H1 (cell line): ENCODE data around the gene RNF44. TPM values are rescaled to one million over a fixed set of nuclear protein-coding genes. Genes with fewer than 3 reads are reported as not detected.

Experiments used
- CTCF ChIA-PET: fragments of 300-600 bp; sonication (Branson Sonifier 250); formaldehyde crosslinking; loops from one replicate; lab custom pipeline; 2021; ENCODE audit not compliant: partially characterized antibody; lab: Charles Lee
- POLR2A ChIA-PET: fragments of 300-600 bp; sonication (Branson Sonifier 250); formaldehyde crosslinking; loops from one replicate; lab custom pipeline; 2021; ENCODE audit warnings: inconsistent platforms; ENCODE audit not compliant: partially characterized antibody; lab: Charles Lee
- DNase-seq, 2 experiments: peaks; one replicate each; pipeline versions ENCODE4 v3.0.0 to v3.0.0-alpha.2; 2010 to 2022; ENCODE audit warnings: low spot score in 2 of 2, low read depth in 1 of 2, mixed read lengths in 1 of 2
- FAIRE-seq: peaks from 2 replicates; lab custom pipeline; 2011; peaks lifted over from hg19 to GRCh38; lab: Jason Lieb, UNC
- H2AFZ ChIP-seq: 2 replicates; pipeline ENCODE4 v1.8.1; 2012; ENCODE audit warnings: low read length, inconsistent platforms
- H2AK5ac ChIP-seq: 2 replicates; pipeline ENCODE4 v1.6.1; 2013; ENCODE audit warnings: low read depth, low read length
- H2BK120ac ChIP-seq: replicated peaks from 2 replicates; pipeline ENCODE3; 2013; ENCODE audit warnings: low read depth, low read length, inconsistent platforms
- H2BK12ac ChIP-seq: 2 replicates; pipeline ENCODE4 v1.6.1; 2013; ENCODE audit warnings: low read depth, low read length
- H2BK15ac ChIP-seq: 2 replicates; pipeline ENCODE4 v1.6.1; 2013; ENCODE audit warnings: low read length
- H2BK20ac ChIP-seq: 2 replicates; pipeline ENCODE4 v1.6.1; 2013; ENCODE audit warnings: low read length
- H2BK5ac ChIP-seq: 2 replicates; pipeline ENCODE4 v1.6.1; 2013; ENCODE audit warnings: low read depth, low read length
- H3K14ac ChIP-seq: 2 replicates; pipeline ENCODE4 v1.6.1; 2013; ENCODE audit warnings: inconsistent platforms; ENCODE audit not compliant: insufficient read length
- H3K18ac ChIP-seq: 2 replicates; pipeline ENCODE4 v1.6.1; 2013; ENCODE audit warnings: low read length; ENCODE audit errors: extremely low read depth
- H3K23ac ChIP-seq: 2 replicates; pipeline ENCODE4 v1.6.1; 2013; ENCODE audit warnings: inconsistent platforms; ENCODE audit not compliant: insufficient read length
- H3K23me2 ChIP-seq: 2 replicates; pipeline ENCODE4 v1.6.1; 2013; ENCODE audit warnings: low read depth, low read length
- H3K27ac ChIP-seq: 2 replicates; pipeline ENCODE4 v1.6.1; 2011; ENCODE audit warnings: low read depth, low read length, inconsistent platforms
- H3K27me3 ChIP-seq, 4 experiments: replicated peaks in 1 of 4; 1 replicate in 1 of 4; 2 replicates in 3 of 4; pipeline versions ENCODE4 v1.6.1 to v1.8.1; 2011 to 2013; ENCODE audit warnings: low read length in 3 of 4, mild to moderate bottlenecking in 3 of 4, inconsistent platforms in 2 of 4, mixed read lengths in 2 of 4, moderate library complexity in 1 of 4; ENCODE audit not compliant: control insufficient read depth in 3 of 4, insufficient read depth in 3 of 4; ENCODE audit errors: extremely low read depth in 1 of 4
- H3K36me3 ChIP-seq, 4 experiments: 2 replicates each; pipeline versions ENCODE4 v1.6.1 to v1.8.1; 2011 to 2013; ENCODE audit warnings: mild to moderate bottlenecking in 4 of 4, low read length in 3 of 4, moderate library complexity in 2 of 4, control low read depth in 1 of 4, inconsistent platforms in 1 of 4; ENCODE audit not compliant: insufficient read depth in 4 of 4, control insufficient read depth in 2 of 4
- H3K4ac ChIP-seq: replicated peaks from 2 replicates; pipeline ENCODE3; 2013; ENCODE audit warnings: low read length, low read depth, mixed read lengths, inconsistent platforms; ENCODE audit not compliant: insufficient read length
- H3K4me1 ChIP-seq, 4 experiments: replicated peaks in 1 of 4; 1 replicate in 1 of 4; 2 replicates in 3 of 4; pipeline versions ENCODE4 v1.6.1 to v1.8.1; 2011 to 2013; ENCODE audit warnings: low read length in 3 of 4, inconsistent platforms in 2 of 4, mixed read lengths in 1 of 4; ENCODE audit not compliant: insufficient read depth in 4 of 4, control insufficient read depth in 3 of 4
- H3K4me2 ChIP-seq, 2 experiments: 2 replicates each; pipeline versions ENCODE4 v1.6.1 to v1.8.1; 2011 to 2013; ENCODE audit warnings: low read depth in 2 of 2, low read length in 2 of 2, control low read depth in 1 of 2, inconsistent platforms in 1 of 2, mild to moderate bottlenecking in 1 of 2; ENCODE audit not compliant: insufficient read depth in 1 of 2
- H3K4me3 ChIP-seq, 4 experiments: fragments of 200-600, 300-600 bp in 1 of 4; sonication (generic), shearing (Covaris generic), sonication (Bioruptor Twin) in 1 of 4; 2 replicates each; pipeline versions ENCODE4 v1.5.1 to v1.8.1; 2011 to 2016; ENCODE audit warnings: low read length in 4 of 4, low read depth in 3 of 4, control low read depth in 2 of 4, inconsistent platforms in 2 of 4, mild to moderate bottlenecking in 2 of 4, mixed read lengths in 1 of 4, moderate library complexity in 1 of 4; ENCODE audit not compliant: insufficient read depth in 2 of 4; ENCODE audit errors: extremely low read depth in 1 of 4
- H3K56ac ChIP-seq: replicated peaks from 2 replicates; pipeline ENCODE3; 2013; ENCODE audit warnings: low read depth, mild to moderate bottlenecking, mixed read lengths, low read length, inconsistent platforms; ENCODE audit not compliant: insufficient read length
- H3K79me1 ChIP-seq: 2 replicates; pipeline ENCODE4 v1.6.1; 2013; ENCODE audit warnings: low read depth, low read length, control low read depth
- H3K79me2 ChIP-seq, 2 experiments: 2 replicates each; pipeline versions ENCODE4 v1.6.1 to v1.8.1; 2012 to 2013; ENCODE audit warnings: low read length in 2 of 2, mild to moderate bottlenecking in 2 of 2, inconsistent platforms in 1 of 2; ENCODE audit not compliant: insufficient read depth in 2 of 2, control insufficient read depth in 1 of 2
- H3K9ac ChIP-seq, 4 experiments: replicated peaks in 1 of 4; 1 replicate in 1 of 4; 2 replicates in 3 of 4; pipeline versions ENCODE4 v1.6.1 to v1.8.1; 2011 to 2013; ENCODE audit warnings: low read depth in 3 of 4, low read length in 3 of 4, control low read depth in 2 of 4, mild to moderate bottlenecking in 2 of 4, moderate library complexity in 2 of 4, inconsistent platforms in 1 of 4; ENCODE audit errors: extremely low read depth in 1 of 4
- H3K9me3 ChIP-seq, 2 experiments: 2 replicates each; pipeline versions ENCODE4 v1.6.1 to v1.8.1; 2012 to 2013; ENCODE audit warnings: mild to moderate bottlenecking in 2 of 2, moderate library complexity in 2 of 2, control low read depth in 1 of 2, inconsistent platforms in 1 of 2, low read depth in 1 of 2, low read length in 1 of 2, mixed read lengths in 1 of 2; ENCODE audit not compliant: insufficient read depth in 2 of 2
- H4K20me1 ChIP-seq, 2 experiments: replicated peaks in 1 of 2; 2 replicates each; pipeline versions ENCODE3 to v1.8.1; 2011 to 2013; ENCODE audit warnings: inconsistent platforms in 2 of 2, low read length in 2 of 2, mild to moderate bottlenecking in 1 of 2; ENCODE audit not compliant: insufficient read depth in 2 of 2, control insufficient read depth in 1 of 2
- H4K5ac ChIP-seq: 2 replicates; pipeline ENCODE4 v1.6.1; 2013; ENCODE audit warnings: low read length, low read depth, mixed read lengths, inconsistent platforms; ENCODE audit not compliant: insufficient read length
- H4K8ac ChIP-seq: 2 replicates; pipeline ENCODE4 v1.8.0; 2013; ENCODE audit warnings: mild to moderate bottlenecking, moderate library complexity, low read length, inconsistent platforms; ENCODE audit not compliant: insufficient read depth; ENCODE audit errors: extremely low read depth
- H4K91ac ChIP-seq: replicated peaks from 2 replicates; pipeline ENCODE3; 2013; ENCODE audit warnings: low read length, mixed read lengths, inconsistent platforms; ENCODE audit not compliant: insufficient read length
- ASH2L ChIP-seq: fragments of 200-600, 300-600 bp; sonication (generic); IDR thresholded peaks from one replicate; pipeline ENCODE4 v1.7.1; 2017; ENCODE audit warnings: low read length
- CHD2 ChIP-seq: IDR thresholded peaks from 2 replicates; pipeline ENCODE4 v1.6.1; 2012; ENCODE audit warnings: low read length, improper control_type of control experiment
- MAFK ChIP-seq: IDR thresholded peaks from 2 replicates; pipeline ENCODE4 v1.6.1; 2012; ENCODE audit warnings: low read depth, mild to moderate bottlenecking, improper control_type of control experiment, low read length
- PHF8 ChIP-seq: fragments of 200-600 bp; sonication (generic); conservative IDR thresholded peaks from 2 replicates; pipeline ENCODE4 v1.7.1; 2012; ENCODE audit warnings: low read depth, mild to moderate bottlenecking, inconsistent platforms, low read length, moderate library complexity
- SIX5 ChIP-seq: IDR thresholded peaks from 2 replicates; pipeline ENCODE4 v1.6.1; 2011; ENCODE audit warnings: mild to moderate bottlenecking, low read depth, low read length
- TAF1 ChIP-seq: IDR thresholded peaks from 2 replicates; pipeline ENCODE4 v1.6.1; 2011; ENCODE audit warnings: mild to moderate bottlenecking, low read depth, low read length
- TAF7 ChIP-seq: optimal IDR thresholded peaks from 2 replicates; pipeline ENCODE3; 2011; ENCODE audit warnings: low read depth, mild to moderate bottlenecking, inconsistent platforms, low read length, moderate library complexity, borderline replicate concordance
- TEAD4 ChIP-seq: IDR thresholded peaks from 2 replicates; pipeline ENCODE4 v1.6.1; 2012; ENCODE audit warnings: low read depth, low read length, inconsistent platforms, mixed read lengths
- ZNF274 ChIP-seq: IDR thresholded peaks from 2 replicates; pipeline ENCODE4 v1.7.0; 2012; ENCODE audit warnings: low read length, borderline replicate concordance; ENCODE audit errors: extremely low read depth
- WGBS, 2 experiments: shearing (Covaris generic) in 1 of 2; methylation state at CpG; one replicate each; pipeline versions ENCODE4 v1.1.6 to v1.1.7; 2013 to 2015; ENCODE audit warnings: low lambda C conversion rate in 2 of 2, mixed read lengths in 2 of 2, inconsistent platforms in 1 of 2, low coverage in 1 of 2, missing lambda C conversion rate in 1 of 2; ENCODE audit not compliant: insufficient replicate concordance in 2 of 2, insufficient coverage in 1 of 2, insufficient read length in 1 of 2; ENCODE audit errors: extremely low coverage in 1 of 2, missing lambda C conversion rate in 1 of 2; 5-methylcytosine and 5-hydroxymethylcytosine counted together
- long read RNA-seq, 2 experiments: library from RNA in 1 of 2; library from capped mRNA in 1 of 2; stranded (forward); transcript quantifications; one replicate each; pipeline ENCODE4 v2.0.0, GENCODE V29; 2021; ENCODE audit warnings: inconsistent platforms in 1 of 2
- polyA minus RNA-seq, 3 experiments: library from RNA; depleted of rRNA, polyadenylated mRNA; stranded (reverse); fragments of >200 nt; gene quantifications; 1 replicate in 2 of 3; 2 replicates in 1 of 3; pipeline ENCODE4 v1.2.3, GENCODE V29; 2011
- polyA plus RNA-seq, 7 experiments: library from polyadenylated mRNA; depleted of rRNA in 3 of 7; stranded (reverse) in 5 of 7; unstranded in 2 of 7; fragments of >200 nt in 5 of 7; fragments of 200-250 nt in 2 of 7; gene quantifications; 1 replicate in 5 of 7; 2 replicates in 1 of 7; 4 replicates in 1 of 7; pipeline versions ENCODE4 v1.2.1 to v1.2.3, GENCODE V29; 2011 to 2013; ENCODE audit warnings: missing spikeins in 2 of 7, mixed read lengths in 2 of 7
- total RNA-seq: library from RNA; stranded (reverse); fragmentation: NEBNext Ultra II Directional; extraction: Animal tissue kit (Norgen Biotek cat#: 25700); gene quantifications from 2 replicates; pipeline ENCODE4 v1.2.1, GENCODE V29; 2021

The RNF44 gene
- total RNA-seq: 164 and 178 TPM in 2 replicates
- polyA plus RNA-seq (2011; rRNA removed): 54.7 and 109 TPM in 2 replicates
- polyA plus RNA-seq (2011; cell fraction: cytosol; rRNA removed): 42.9 TPM
- 283 TPM for polyA plus RNA-seq (2011; cell fraction: nucleus; rRNA removed)
- 101 to 137 TPM (median 120 TPM) in 4 replicates for polyA plus RNA-seq (2012, experiment 1 of 2)
- polyA plus RNA-seq (2012, experiment 2 of 2): 87.2 TPM
- polyA plus RNA-seq (2013, experiment 1 of 2): 97.6 TPM
- 91.7 TPM for polyA plus RNA-seq (2013, experiment 2 of 2)
- polyA minus RNA-seq (2011; rRNA and poly(A)+ RNA removed): 15.9 and 24.4 TPM in 2 replicates
- 100 TPM for polyA minus RNA-seq (2011; cell fraction: cytosol; rRNA and poly(A)+ RNA removed)
- polyA minus RNA-seq (2011; cell fraction: nucleus; rRNA and poly(A)+ RNA removed): 120 TPM
- long read RNA-seq, experiment 1, full-length matches to known transcripts: 4 of 124 reads
- long read RNA-seq, experiment 1, partial matches to known transcripts: 23 of 124 reads
- long read RNA-seq, experiment 1, other reads (novel, unspliced or antisense): 97 of 124 reads
- long read RNA-seq, experiment 2, partial matches to known transcripts: 0 of 5 reads
- long read RNA-seq, experiment 2, other reads (novel, unspliced or antisense): 5 of 5 reads

DNA sequence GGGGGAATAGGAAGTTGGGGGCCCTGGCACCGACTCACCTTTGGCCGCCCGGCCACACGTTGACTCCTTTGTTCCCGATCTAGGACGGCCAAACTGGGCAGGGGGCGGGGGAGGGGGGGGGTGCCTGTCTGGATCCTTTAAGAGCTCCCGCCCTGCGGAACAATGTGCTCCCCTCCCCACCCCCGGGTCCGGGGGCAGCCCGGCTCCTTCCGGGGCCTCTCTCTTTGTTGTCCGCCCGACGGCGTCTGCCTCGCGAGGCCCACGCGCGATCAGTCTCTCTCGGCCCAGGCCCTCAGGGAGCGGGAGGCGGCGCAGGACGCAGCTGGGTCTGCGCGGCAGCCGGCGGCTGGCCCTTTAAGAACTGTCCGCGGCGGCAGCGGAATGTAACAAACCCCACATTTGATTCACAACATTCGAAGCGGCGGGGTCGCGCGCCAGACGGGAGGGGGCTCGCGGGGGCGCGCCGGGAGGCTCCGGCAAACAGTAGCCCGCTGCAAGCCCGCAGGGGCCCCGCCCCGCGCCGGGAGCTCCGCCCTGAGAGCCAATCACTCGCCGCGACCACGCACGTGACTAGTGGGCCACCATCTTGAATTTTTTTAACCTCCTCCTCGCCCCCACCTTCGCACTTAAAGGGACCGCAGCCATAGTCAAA lies at the start of gene RNF44:
Gene RNF44, minus strand, starts transcription at position 501 of the 652 bp plus-strand sequence. CDS start 4,930 bp downstream, outside the sequence.
- Histone ChIP-seq H3K4me1 (peaks cover 13 to 33% (median 30%) of the 10 kb centered on the region in 4 experiments), H4K20me1 (peaks cover 20 to 22% of the 10 kb centered on the region in 2 experiments), H3K4me3 (peak within 1 kb of the TSS; percentile 83 to 98 (median 93)), H2BK20ac (peak within 1 kb of the TSS; percentile 32; the same call in 1 of the 2 replicates), H3K4ac (peak within 1 kb of the TSS; percentile 95), H2BK15ac (peak within 1 kb of the TSS; percentile 75; the same call in 1 of the 2 replicates), H2AFZ (peak within 1 kb of the TSS; percentile 72; the same call in 1 of the 2 replicates), H3K27ac (peak within 1 kb of the TSS; percentile 98), H3K27me3 (no peaks in the 10 kb centered on the region), H4K91ac (peak within 1 kb of the TSS; percentile 92), H2AK5ac (no peak within 1 kb of the TSS), H3K56ac (peak within 1 kb of the TSS; percentile 88), H2BK120ac (peak within 1 kb of the TSS; percentile 16), H3K4me2 (peak within 1 kb of the TSS; percentile 90 to 98), H3K36me3 (peaks cover 5 to 20% (median 7%) of the 10 kb centered on the region in 4 experiments; a peak in 6 of 8 replicates), H3K18ac (peak within 1 kb of the TSS; percentile 93), H3K23ac (no peak within 1 kb of the TSS), H3K9me3 (no peaks in the 10 kb centered on the region), H3K79me1 (peaks cover 11% of the 10 kb centered on the region), H2BK12ac (peak within 1 kb of the TSS; percentile 91), H2BK5ac (peak within 1 kb of the TSS; percentile 98), H3K23me2 (peaks cover 12% of the 10 kb centered on the region), H3K9ac (peak within 1 kb of the TSS; percentile 97 to 99 (median 98)), H4K8ac (peak within 1 kb of the TSS; percentile 99), H4K5ac (peak within 1 kb of the TSS; percentile 91), H3K79me2 (peaks cover 36 to 46% of the 10 kb centered on the region in 2 experiments), H3K14ac (no peak within 1 kb of the TSS)
- peak; percentile 91 to 97 for DNase-seq
- 0% methylated on average over 39 of the region's 63 CpGs; no CpG with 5 or more reads in 1 of the 2 experiments for WGBS, 2 experiments
- POLR2A ChIA-PET: interaction anchor here (0.8 to 21.1 kb wide), 39 partner anchors 7 to 683 kb away, joined by 3 to 458 read pairs (median 6); partner anchors contain the start of genes CDHR2, CLTB, EIF4E1B and FAF2
- no peak for FAIRE-seq
- CTCF ChIA-PET: interaction anchor here (1.4 to 1.8 kb wide), 5 partner anchors 9 to 49 kb away, joined by 3 to 8 read pairs (median 5); no protein-coding TSS in a partner anchor
- TF ChIP-seq TAF7 (peak; percentile 71), CHD2 (0 out of 2 replicates have a peak, but pooled peaks have one; percentile 4), MAFK (no peak), TAF1 (peak; percentile 95), PHF8 (peak; percentile 81), ZNF274 (no peak), SIX5 (no peak), TEAD4 (peak; percentile 51; the same call in 1 of the 2 replicates), ASH2L (no peak)
